Occipital lobe (tissue), 2 donors: ENCODE data around the gene CHEK1. TPM values are rescaled to one million over a fixed set of nuclear protein-coding genes. Genes with fewer than 3 reads are reported as not detected.
"Not testable (repeated sequence)": the region's sequence is repeated elsewhere in the genome, so short reads cannot be mapped to it uniquely, and the experiment has no call there.

ENCODE experiments used
- DNase-seq: peaks from one replicate; lab custom pipeline; 2025; lab: John Stamatoyannopoulos, UW
- total RNA-seq: library from RNA; depleted of rRNA; stranded (reverse); fragments of >200 nt; gene quantifications from one replicate; pipeline ENCODE4 v1.2.3, GENCODE V29; 2014

CHEK1 gene
- total RNA-seq = 17.5 TPM

DNA sequence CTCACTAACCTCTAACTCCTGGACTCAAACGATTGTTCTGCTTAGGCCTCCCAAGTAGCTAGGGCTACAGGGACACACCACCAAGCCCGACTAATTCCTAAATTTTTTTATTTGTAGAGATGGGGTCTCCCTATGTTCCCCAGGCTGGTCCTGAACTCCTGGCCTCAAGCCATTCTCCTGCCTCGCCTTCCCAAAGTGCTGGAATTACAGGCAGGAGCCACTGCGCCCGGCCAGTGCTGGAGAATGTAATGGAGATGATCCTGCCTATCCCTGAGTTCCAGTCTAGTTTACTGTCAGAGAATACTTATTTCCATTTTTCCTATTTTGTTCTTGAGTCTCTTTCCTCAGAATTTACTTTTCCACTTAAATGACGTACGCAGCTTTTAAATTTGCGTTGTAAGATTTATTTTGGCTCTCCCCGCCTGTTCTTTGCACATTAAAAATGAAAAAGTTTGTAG, at the start of gene CHEK1:
CHEK1 (plus strand) TSS at position 408 of the 458 bp plus-strand sequence. CDS start 1,606 bp downstream, outside the sequence.
- DNase-seq = no peak

DNA sequence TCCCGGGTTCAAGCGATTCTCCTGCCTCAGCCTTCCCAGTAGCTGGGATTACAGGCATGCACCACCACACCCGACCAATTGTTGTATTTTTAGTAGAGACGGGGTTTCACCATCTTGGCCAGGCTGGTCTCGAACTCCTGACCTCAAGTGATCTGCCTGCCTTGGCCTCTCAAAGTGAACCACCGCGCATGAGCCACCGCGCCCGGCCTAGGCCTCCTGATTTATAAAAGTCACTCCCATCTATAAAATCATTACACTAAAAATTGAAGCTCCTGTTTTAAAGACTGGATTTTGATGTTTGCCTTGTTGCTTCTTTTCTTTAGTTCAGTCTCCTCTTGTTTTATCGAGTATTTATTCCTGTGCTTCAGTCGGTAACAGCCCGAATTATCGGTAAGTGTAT, 47.8 kb upstream of the CHEK1 start:
- not testable (repeated sequence) for DNase-seq

DNA sequence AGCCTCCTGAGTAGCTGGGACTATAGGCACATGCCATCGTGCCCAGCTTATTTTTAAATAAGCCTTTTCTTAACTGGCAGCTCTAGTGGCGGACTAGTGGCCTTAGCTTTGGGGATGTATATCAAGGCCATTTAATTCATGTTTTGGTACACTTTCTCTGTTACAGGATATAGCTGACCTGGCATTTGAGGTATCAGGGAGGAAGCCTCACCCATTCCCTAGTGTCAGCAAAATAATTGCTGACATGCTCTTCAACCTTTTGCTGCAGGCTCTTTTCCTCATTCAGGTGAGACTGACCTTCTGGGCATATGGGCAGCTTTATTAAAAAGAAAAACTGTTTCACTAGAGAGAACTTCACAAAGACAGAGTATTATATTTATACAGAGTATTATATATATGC, 46.2 kb upstream of the CHEK1 start:
- DNase-seq = no peak

DNA sequence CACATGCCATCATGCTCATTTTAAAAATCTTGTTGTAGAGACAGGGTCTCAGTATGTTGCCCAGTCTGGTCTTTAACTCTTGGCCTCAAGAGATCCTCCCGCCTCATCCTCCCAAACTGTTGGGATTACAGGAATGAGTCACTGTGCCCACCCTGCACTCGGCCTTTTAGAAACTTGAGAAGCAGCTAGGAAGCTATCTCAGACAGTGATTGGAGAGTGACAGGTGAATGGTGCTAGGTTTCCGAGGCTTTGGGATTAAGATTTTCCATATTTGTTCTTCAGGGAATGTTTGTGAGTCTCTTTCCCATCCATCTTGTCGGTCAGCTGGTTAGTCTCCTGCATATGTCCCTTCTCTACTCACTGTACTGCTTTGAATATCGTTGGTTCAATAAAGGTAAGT, 45.2 kb upstream of the CHEK1 start:
- DNase-seq = no peak

DNA sequence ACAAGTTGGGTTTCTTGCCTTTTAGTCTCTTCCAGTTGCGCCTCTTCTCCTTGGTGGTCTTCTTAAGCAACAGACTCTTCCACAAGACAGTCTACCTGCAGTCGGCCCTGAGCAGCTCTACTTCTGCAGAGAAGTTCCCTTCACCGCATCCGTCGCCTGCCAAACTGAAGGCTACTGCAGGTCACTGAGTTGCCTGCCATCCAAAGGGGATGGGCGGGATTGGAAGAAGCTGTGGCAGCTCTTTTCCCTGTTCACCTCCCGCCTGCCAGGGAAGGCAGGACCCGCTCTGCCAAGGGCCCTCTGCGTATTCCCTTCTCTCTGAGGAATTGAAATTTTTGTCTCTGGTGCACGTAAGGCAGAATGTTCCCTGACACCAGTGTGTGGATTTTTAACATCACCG, 41.5 kb upstream of the CHEK1 start:
- DNase-seq = no peak

DNA sequence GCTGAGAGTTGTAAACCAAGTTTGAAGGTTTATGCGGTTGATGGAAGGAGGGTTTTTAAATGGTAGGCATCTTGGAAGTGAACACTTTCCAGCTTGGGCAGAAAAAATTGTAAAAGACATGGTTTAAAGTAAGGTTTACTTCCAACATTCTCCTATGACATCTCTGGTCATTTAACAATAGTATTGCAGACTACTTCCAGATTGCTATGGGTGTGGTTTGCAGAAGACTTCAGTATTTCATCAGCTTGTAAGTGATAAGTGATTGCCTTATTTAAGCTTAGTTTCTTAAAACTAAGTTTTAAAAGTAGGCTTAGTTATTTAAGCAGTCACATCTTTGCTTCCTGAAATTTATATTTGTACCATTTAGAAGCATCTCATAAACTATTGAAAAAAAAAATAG, 39.5 kb upstream of the CHEK1 start:
- DNase-seq = no peak

DNA sequence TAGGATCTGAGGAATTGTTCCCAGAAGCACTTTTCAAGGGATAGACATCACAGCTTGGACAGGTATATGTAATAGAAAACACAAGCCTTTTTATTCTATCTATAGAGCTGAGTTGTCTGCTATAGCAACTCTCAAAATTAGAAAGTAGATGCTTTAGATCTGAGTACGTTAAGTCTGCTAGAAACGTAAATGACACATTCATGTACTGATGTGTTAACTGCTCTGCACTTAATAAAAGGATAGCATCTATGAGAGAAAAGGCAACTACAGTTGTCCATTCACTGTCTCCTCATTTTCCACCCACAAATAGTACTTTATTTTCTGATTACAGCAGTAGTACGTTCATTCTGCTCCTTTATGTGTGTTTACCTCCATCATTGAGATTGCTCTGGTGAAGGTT, 38.3 kb upstream of the CHEK1 start:
- DNase-seq = no peak

DNA sequence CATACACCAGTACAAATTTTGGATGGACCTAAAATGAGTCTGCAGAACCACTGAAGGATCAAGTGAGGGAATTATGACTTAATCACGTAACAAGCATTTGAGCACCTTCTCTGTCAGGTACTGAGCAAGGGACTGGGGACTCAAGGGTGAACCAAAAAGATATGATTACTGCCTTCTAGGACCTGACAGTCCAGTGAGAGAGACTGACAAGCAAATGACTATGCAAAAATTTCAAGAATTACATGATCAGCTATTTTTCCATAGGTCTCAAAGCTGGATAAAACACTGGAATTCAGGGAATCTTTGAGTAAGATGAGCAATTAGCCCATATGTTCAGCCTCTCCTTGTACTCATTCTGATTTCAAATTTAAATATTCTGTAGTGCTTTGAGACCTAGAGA, 37.5 kb upstream of the CHEK1 start:
- no peak for DNase-seq

DNA sequence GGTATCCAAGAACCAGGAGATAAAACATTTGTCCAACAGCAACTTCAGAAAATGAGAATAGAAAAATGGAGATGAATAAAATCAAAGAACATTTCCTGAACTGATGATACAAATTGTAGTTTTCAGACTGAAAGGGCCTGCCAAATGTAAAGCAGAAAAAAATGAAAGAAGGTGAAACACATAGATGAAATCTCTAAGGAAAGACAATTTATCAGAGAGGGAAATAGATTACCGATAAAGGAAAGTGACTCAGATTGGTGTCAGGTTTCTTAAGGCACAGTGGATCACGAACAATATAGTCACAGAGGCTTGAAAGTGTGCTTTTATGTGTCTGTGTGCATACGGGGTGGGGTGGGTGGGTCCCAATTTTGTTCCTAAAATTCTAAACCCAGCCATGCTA, 36.5 kb upstream of the CHEK1 start:
- no peak for DNase-seq

DNA sequence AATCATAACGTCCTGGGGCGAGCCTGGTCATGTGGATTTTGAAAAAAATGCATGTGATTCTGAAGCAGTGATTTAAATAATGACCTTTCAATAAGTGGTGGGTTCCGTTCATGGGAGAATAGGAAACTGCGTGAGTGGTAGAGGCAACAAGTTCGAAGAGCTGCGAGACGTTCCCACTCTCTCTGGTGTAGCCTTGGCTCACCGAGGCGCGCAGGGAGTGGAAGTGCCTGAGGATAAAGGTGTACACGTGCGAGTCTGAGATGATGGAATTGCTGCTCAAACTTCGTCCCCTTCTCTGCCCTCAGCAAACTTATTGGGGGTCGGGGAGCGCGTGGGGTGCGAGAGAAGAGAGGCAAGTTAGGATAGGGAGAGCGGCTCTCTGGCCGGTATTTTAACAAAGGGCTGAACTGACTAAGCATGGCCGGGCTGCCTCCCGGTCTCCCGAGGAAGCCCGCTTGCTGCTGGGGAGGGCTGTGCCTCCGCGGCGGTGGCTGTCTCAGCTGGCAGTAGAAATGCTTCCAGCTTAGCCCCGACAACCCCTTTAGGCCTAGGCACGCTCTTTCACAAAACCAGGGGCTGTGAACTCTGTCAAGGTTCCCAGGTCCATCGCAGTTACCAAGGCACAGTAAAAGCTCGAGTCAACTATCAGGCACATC, 33.2 kb upstream of the CHEK1 start:
- peak; percentile 39 for DNase-seq

DNA sequence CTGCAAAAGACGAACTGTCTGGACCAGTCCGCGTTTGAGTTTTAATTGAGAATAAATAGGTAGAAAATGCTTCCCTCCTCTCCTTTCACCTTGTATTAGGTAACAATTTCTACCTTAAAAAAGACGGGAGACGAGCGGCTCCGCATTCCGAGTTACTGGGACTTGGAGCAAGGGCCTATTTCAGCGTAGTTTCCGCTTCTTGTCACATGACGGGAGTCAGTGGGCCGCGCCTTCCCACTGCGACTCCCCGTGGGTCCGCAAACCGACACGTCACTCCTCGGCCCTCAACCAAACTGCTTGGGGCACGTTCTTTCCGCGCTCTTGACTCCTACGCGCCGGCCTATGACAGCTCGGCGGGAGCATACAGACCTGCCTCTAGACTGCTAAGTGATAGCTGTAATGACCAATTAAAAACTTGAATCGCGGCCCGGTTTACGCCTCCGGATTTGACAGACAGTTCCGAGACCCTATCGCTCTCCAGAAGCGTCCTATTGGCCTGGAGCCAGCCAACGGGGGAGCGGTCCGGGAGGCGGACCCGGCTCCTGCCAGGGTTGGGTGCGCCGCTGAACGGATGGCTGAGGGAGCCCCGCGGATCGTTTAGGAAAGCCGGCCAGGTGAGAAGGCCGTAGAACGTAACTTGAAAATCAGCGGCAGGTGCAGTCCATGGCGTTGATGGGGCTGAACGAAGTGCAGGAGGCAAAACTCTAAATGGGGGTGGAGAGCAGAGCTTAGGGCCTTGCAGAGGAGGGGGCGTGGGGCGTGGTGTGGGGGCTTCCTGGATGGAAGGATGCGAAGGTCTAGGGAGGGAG, 32.5 kb upstream of the CHEK1 start, which contains the start of gene STT3A:
STT3A (plus strand) TSS at position 548 of the 809 bp plus-strand sequence. CDS start 3,064 bp downstream, outside the sequence.
- DNase-seq = peak; percentile 99

DNA sequence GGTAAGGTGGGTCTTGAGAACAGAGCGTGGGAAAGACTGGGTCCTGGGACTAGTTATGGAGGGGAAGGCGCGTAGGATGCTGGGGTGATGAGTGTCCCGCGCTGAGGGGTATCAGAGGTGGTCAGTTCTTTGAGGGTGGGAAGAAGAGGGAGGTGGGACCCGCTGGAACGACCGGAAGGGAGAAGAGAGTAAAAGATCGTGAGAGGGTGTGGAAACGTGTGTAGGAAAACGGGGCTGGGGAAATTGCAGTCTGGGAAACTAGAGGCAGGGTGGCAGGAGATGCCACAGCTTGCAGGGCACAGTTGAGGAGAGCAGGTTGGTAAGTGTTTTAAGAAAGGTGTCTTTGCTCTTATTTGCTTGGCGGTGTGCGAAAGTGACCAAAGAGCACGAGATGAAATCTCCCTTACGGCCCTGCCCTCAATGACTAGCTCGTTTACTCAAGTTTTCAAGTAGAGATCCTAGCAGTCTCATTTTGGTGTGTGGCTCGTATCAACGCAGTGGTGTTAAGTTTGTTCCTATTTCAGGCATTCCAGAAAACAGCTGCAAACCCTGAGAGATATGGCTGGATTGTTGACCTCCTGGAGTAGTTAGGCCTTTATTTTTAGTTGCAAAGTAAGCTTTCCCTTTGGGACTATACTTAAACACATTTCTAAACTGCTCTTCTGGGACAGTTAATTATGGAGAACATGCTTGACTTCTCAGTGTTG, 31.7 kb upstream of the CHEK1 start:
- no peak for DNase-seq

DNA sequence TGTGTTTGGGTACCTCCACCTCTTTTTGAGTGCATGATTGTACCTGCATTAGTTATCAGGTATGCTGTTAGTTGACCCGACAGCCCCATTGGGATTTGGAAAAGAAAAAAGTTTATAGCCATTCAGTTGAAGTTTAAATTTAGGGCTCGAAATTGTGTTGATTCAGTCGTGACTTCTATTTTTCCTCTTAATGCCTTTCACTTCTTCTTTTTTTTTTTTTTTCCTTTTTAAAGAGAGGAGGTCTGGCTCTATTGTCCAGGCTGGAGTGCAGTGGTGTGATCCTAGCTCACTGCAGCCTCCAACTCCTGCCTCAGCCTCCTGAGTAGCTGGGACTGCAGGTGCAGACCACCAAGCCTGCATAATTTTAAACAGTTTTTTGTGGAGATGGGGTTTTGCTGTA, 30.0 kb upstream of the CHEK1 start:
- DNase-seq = no peak

DNA sequence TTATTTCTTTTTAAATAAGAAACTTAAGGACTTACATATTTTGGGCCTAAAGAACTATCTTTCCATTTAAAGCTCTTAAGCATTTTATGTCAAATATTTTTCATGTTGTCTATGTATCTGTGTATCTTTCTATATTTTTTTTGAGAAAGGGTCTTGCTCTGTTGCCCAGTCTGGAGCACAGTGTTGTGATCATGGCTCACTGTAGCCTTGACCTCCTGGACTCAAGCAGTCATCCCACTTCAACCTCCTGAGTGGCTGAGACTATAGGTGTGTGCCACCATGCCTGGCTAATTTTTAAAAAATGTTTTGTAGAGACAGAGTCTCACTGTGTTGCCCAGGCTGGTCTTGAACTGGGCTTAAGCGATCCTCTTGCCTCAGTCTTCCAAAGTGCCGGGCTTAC, 24.3 kb upstream of the CHEK1 start:
- no peak for DNase-seq

DNA sequence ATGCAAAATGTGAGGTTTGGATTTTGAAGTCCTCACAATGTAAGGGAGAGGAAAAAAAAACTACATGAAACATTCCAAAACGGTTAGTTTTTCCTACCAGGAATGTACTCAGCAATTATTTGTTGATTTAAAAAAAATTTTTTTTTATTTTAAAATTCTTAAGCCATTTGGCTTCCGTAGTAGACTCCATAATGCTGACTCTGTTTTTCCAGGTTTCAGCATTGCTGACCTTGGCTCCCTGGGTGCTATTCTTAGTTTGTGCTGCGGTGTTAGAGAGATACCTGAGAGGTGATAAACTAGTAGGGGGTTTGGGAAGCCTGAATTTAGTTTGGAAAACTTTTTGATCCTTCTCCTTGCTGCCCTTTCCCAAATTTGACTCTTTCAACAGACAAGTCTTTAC, 21.8 kb upstream of the CHEK1 start:
- DNase-seq = no peak

DNA sequence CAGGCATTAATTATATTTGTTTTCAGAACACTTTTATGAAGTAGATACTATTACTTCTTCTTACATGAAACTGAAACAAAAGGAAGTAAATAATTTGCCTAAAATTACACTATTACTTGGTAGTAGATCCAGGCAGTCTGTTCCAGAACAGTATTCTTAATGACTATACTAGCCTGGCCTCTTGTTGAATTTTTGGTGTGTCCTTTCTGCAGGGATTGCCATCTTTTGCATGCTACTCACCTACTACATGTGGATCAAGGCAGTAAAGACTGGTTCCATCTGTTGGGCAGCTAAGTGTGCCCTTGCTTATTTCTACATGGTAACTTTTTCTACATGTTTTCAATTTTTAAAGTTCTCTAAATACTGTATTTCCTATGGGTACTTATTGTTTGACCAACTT, 19.5 kb upstream of the CHEK1 start:
- no peak for DNase-seq

DNA sequence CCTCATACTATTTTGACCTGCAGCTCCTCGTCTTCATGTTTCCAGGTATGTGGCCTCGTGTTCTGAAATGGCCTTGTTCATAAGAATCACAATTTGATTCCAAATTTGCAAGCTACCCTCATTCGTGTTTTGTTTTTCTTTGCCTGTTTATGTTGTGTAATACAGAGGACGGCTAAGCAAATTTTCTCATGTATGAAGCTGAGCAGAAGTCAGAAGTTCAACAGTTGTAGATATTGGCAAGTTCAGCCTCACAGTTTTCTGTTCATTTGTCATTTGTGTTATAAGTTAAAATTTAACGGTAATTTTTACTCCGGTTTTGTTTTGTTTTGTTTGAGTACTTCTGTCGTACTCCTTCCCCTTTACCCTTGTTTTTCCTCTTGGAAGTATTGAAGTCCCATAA, 15.4 kb upstream of the CHEK1 start:
- DNase-seq = no peak

DNA sequence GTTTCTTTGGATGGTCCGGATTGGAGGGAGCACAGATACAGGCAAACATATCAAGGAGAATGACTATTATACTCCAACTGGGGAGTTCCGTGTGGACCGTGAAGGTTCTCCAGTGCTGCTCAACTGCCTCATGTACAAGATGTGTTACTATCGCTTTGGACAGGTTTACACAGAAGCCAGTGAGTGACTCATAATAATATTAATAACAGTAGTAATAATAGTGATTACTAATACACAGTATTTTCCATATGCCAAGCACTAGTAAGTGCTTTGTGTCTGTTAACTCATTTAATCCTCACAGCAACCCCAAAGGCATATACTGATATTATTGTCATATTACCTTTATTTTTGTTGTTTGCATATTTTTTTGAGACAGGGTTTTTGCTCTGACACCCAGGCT, 6.6 kb upstream of the CHEK1 start:
- no peak for DNase-seq

DNA sequence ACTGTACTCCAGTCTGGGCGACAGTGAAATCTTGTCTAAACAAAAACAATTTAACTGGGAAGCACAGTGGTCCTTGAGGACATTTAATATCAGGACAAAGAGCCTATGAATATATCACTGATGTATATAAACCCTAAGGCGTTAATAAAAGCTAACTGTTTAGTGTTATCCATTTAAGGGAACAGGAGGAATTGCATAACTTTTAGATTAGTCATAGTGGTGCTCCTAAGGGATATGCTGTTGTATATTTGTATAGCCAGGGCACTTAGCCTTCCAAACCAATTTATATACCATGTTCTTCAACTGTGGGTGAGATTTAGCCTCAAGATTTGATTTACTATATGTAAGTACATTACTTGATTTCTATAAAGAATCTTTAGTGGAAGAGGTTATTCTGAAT, 3.0 kb upstream of the CHEK1 start:
- DNase-seq = no peak

DNA sequence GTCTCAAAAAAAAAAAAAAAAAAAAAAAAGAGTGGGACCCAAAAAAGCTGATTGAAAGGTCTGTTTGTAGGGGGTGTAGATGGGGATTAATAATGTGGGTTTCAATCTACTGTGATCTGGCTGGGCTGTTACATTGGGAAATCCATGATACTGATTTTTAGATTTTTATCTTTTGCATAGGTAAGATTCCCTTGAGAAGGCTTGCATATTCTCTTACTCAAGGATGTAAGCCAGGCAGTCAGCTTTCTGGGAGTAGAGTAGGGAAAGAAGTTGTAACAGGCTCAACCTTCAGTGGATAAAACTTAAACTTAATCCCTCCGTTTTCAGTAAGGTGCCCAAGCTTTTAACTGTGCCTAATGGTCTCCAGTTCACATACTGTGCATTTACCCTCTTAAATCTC, 1.9 kb upstream of the CHEK1 start:
- no peak for DNase-seq

DNA sequence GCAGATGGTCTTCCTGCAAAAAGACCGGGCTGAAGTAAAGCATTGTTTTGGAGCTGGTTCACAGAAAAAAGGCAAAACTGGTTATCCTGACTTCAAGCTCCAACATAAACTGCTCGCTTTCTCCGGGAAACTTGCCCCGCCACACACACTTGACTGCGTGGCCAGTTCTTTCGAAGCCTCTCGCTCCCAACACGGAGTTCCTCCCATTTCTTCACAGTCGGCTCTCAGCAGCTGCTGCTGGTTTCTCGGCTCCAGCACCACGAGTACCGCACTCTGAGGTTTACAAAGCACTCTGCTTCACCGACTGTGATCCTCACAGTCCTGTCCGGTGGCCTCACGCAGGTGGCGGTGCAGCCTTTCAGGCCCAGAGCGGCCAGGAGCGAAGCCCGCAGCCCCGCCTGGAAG, 264 bp downstream of the CHEK1 start:
- no peak for DNase-seq

DNA sequence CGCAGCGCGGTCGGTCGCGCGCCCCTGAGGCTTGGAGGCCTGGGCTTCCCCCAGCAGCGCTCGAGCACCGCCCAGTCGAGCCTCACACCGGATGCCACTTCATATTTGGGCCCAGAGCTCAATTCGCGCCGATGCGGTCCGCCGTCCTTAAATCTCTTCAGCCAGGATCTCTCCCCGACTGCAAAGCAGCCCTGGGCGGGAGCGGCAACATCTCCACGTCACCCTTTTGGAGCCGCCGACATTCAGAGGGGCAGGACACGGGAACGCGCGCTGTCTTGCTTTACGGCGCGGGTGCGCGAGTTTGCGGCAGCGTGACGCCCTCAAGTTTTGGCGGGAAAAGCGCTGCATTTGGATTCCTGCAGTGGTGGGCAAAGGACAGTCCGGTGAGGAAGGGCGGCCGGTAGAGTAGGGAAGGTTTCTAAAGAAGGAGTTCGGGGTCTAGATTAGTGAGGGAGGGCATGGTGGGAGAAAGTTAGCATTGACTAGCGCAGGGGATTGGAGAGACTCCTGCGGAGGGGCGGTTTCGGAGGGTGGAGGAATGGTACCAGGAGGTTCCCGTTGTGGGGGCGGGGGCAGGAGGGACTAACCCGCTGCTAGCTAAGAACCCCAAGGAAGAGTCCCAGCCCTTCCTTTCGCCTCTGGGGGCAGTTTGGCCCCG, 796 bp downstream of the CHEK1 start:
- DNase-seq = peak; percentile 85
